Measurements from ENCODE around the gene ARIH2. TPM values are rescaled to one million over a fixed set of nuclear protein-coding genes. Genes with fewer than 3 reads are reported as not detected.

ARIH2 gene
- total and polyA plus RNA-seq, 9 of the 15 experiments (the other 6 are each of a cell fraction or from before 2014, with no cell fraction given), result 27.0 to 120 (median 108) TPM

GRCh38 chr3:49021813-49022687 lies 103.4 kb downstream of the ARIH2 start, which contains the start of gene NDUFAF3 (continued):
- TF ChIP-seq TAF15 (IDR thresholded peaks at IDR 0.05; ENCODE audit: low read depth, low read length), result no peak
- TF ChIP-seq ZBTB33 (CRISPR knock-in tag; IDR thresholded peaks at IDR 0.05), result peak; percentile 61
- TF ChIP-seq HMGXB4 (CRISPR knock-in tag; IDR thresholded peaks at IDR 0.05), result 0 out of 2 replicates have a peak, but pooled peaks have one; percentile 61
- TF ChIP-seq RBM34 (IDR thresholded peaks at IDR 0.05; ENCODE audit: borderline replicate concordance, insufficient read depth, low read length), result 0 out of 2 replicates have a peak, but pooled peaks have one; percentile 28
- TF ChIP-seq, protein P1, sequence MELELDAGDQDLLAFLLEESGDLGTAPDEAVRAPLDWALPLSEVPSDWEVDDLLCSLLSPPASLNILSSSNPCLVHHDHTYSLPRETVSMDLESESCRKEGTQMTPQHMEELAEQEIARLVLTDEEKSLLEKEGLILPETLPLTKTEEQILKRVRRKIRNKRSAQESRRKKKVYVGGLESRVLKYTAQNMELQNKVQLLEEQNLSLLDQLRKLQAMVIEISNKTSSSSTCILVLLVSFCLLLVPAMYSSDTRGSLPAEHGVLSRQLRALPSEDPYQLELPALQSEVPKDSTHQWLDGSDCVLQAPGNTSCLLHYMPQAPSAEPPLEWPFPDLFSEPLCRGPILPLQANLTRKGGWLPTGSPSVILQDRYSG (tag; conservative IDR thresholded peaks at IDR 0.05; ENCODE audit: low read depth), result no peak
- TF ChIP-seq, protein P2, sequence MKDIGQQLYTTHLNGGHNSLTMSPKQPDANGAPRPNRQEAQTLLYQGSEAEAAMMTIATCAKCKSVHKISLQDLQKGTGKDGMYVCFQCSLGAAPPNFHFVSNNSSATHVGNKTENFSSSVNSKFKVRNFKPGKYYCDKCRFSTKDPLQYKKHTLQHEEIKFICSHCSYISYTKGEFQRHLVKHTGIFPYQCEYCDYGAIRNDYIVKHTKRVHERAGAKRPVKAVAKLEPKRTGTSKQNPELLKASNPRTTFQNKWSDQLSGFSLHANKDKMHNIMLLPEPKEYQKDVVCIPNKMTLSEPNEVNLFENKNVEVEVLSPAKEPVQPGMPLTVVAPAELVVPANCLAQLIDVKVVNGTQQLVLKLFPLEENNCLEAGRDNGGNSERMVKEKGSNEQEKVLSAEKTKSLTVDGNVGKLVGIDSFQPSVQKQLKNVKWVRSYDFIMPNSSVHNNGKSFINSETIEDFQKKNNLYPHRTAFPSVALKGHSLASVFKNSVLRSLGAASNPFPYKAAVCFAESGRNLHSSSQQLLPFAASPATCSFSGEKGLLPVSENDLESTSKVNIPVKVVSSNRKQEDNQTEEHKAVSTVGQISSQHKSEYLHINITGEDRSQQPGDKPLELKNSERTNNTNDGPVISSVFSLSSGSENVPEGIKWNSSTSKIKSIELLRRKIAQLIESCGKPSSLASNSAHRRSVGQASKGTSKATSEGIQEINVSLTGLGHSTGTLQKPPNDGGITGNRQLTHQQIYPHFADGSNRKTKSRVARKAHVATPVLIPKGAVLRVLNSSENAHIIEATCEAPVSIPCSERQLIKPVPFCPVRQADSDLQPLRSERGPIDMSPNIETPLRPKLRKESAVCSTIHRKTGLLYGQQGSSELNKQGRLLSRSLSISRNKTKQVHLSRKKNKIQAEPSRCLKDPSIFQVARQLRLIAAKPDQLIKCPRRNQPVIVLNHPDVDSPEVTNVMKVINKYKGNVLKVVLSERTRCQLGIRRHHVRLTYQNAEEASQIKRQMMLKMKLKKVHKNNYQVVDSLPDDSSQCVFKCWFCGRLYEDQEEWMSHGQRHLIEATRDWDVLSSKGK (CRISPR knock-in tag; IDR thresholded peaks at IDR 0.05), result no peak
- peak; percentile 54; the same call in 1 of the 2 replicates for TF ChIP-seq KLF6 (CRISPR knock-in tag; IDR thresholded peaks at IDR 0.05; ENCODE audit: borderline replicate concordance)
- no peak; the same call in 1 of the 2 replicates for TF ChIP-seq RBFOX2 (IDR thresholded peaks at IDR 0.05; ENCODE audit: low read depth, low read length)
- no peak for TF ChIP-seq ZBED1 (IDR thresholded peaks at IDR 0.05)
- TF ChIP-seq YY1 (IDR thresholded peaks at IDR 0.05; ENCODE audit: borderline replicate concordance in 1 of 3, control insufficient read depth in 1 of 3, extremely low read depth in 1 of 3, insufficient read depth in 3 of 3, insufficient read length in 1 of 3, insufficient replicate concordance in 2 of 3, low read depth in 1 of 3, low read length in 2 of 3), result peak; percentile 57 to 94 (median 86)
- TF ChIP-seq FOS (IDR thresholded peaks at IDR 0.05; ENCODE audit: extremely low read depth, insufficient read length), result no peak
- TF ChIP-seq CREB1 (IDR thresholded peaks at IDR 0.05), result peak; percentile 61
- TF ChIP-seq CREB1 (CRISPR knock-in tag; IDR thresholded peaks at IDR 0.05), result peak; percentile 47; the same call in 1 of the 2 replicates
- TF ChIP-seq ATF1 (CRISPR knock-in tag; IDR thresholded peaks at IDR 0.05), result no peak
- peak; percentile 89 for TF ChIP-seq ATF1 (tag; IDR thresholded peaks at IDR 0.05)
- TF ChIP-seq C11orf30 (IDR thresholded peaks at IDR 0.05; ENCODE audit: low read depth), result peak; percentile 90
- TF ChIP-seq CCNT2 (IDR thresholded peaks at IDR 0.05; ENCODE audit: borderline replicate concordance, extremely low read depth, insufficient read length, low read depth, low read length), result no peak
- no peak for TF ChIP-seq ESRRB (CRISPR knock-in tag; IDR thresholded peaks at IDR 0.05; ENCODE audit: borderline replicate concordance)
